ENCODE measurements around the gene PML. TPM values are rescaled to one million over a fixed set of nuclear protein-coding genes. Genes with fewer than 3 reads are reported as not detected.
A peak's percentile ranks its signal among the peaks of the same experiment; 100 is the strongest.

PML gene
- total RNA-seq, 4 donors from 2014 or later, result 24.1 to 75.1 (median 52.1) TPM

DNA sequence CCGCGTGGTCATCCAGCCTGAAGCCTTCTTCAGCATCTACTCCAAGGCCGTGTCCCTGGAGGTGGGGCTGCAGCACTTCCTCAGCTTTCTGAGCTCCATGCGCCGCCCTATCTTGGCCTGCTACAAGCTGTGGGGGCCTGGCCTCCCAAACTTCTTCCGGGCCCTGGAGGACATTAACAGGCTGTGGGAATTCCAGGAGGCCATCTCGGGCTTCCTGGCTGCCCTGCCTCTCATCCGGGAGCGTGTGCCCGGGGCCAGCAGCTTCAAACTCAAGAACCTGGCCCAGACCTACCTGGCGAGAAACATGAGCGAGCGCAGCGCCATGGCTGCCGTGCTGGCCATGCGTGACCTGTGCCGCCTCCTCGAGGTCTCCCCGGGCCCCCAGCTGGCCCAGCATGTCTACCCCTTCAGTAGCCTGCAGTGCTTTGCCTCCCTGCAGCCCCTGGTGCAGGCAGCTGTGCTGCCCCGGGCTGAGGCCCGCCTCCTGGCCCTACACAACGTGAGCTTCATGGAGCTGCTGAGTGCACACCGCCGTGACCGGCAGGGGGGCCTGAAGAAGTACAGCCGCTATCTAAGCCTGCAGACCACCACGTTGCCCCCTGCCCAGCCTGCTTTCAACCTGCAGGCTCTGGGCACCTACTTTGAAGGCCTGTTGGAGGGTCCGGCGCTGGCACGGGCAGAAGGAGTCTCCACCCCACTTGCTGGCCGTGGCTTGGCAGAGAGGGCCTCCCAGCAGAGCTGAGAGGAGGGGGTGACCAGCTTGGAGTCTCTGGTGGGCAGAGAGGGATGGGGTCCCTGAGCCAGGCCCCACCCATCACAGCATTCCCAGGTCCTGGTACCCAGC lies 50.0 kb downstream of the PML start:
- ATAC-seq, result peak; percentile 50
- no peak for TF ChIP-seq POLR2A (IDR thresholded peaks at IDR 0.05)
- H3K4me3 ChIP-seq, result no peak overlapping the region
- peak overlapping the region in 3 of 4 donors; percentile 53 to 70 (median 62) for H3K27ac ChIP-seq
- H3K36me3 ChIP-seq, result peaks cover 0 to 52% of the 10 kb centered on the region in 2 donors
- WGBS, 2 donors (ENCODE audit: low coverage in 1 of 2), result 88% methylated on average over 14 of the region's 31 CpGs; no CpG with 5 or more reads in 1 of the 2 donors
- no peaks in the 10 kb centered on the region for H3K27me3 ChIP-seq
- no peaks in the 10 kb centered on the region for H3K9me3 ChIP-seq
- H3K4me1 ChIP-seq, result peaks cover 0 to 61% (median 20%) of the 10 kb centered on the region in 3 donors

DNA sequence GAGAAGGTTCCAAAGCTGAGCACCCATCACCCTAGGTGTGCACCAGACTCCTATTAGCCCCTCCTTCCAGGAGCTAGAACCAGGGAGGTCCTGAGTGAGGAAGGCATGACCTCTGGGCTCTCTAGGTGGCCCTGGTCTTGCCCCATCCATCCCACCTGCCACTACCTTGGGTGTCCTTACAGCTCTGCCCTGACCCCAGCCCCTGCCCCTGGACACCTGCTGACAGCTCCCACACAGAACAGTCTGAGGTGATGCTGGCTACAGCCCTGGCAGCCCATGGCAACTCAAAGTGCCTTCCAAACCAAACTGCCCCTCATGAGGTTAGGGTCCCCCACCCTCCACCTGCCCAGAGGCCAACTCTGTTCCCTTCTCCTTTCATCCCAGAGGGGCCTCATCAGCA lies 50.7 kb downstream of the PML start:
- ATAC-seq, result no peak
- Histone ChIP-seq H3K27me3 (no peaks in the 10 kb centered on the region), H3K9me3 (no peaks in the 10 kb centered on the region), H3K36me3 (peaks cover 0 to 52% of the 10 kb centered on the region in 2 donors), H3K4me3 (no peak overlapping the region), H3K27ac (peak overlapping the region in 1 of 4 donors; percentile 70), H3K4me1 (peaks cover 0 to 59% (median 17%) of the 10 kb centered on the region in 3 donors)
- TF ChIP-seq, protein P1, sequence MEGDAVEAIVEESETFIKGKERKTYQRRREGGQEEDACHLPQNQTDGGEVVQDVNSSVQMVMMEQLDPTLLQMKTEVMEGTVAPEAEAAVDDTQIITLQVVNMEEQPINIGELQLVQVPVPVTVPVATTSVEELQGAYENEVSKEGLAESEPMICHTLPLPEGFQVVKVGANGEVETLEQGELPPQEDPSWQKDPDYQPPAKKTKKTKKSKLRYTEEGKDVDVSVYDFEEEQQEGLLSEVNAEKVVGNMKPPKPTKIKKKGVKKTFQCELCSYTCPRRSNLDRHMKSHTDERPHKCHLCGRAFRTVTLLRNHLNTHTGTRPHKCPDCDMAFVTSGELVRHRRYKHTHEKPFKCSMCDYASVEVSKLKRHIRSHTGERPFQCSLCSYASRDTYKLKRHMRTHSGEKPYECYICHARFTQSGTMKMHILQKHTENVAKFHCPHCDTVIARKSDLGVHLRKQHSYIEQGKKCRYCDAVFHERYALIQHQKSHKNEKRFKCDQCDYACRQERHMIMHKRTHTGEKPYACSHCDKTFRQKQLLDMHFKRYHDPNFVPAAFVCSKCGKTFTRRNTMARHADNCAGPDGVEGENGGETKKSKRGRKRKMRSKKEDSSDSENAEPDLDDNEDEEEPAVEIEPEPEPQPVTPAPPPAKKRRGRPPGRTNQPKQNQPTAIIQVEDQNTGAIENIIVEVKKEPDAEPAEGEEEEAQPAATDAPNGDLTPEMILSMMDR (IDR thresholded peaks at IDR 0.05), result no peak
- TF ChIP-seq EP300 (IDR thresholded peaks at IDR 0.05), result no peak
- no peak for TF ChIP-seq POLR2A (IDR thresholded peaks at IDR 0.05)
- no peak for TF ChIP-seq POLR2AphosphoS5 (IDR thresholded peaks at IDR 0.05)

- WGBS, 2 donors (ENCODE audit: low coverage in 1 of 2), result 86% methylated on average over 2 of the region's 7 CpGs; no CpG with 5 or more reads in 1 of the 2 donors
- no peaks in the 10 kb centered on the region for H3K9me3 ChIP-seq
- H3K27ac ChIP-seq, result peak overlapping the region in 1 of 4 donors; percentile 70
- H3K36me3 ChIP-seq, result peaks cover 0 to 52% of the 10 kb centered on the region in 2 donors
- no peak overlapping the region for H3K4me3 ChIP-seq
- TF ChIP-seq, protein P1 (IDR thresholded peaks at IDR 0.05), result no peak
- no peak for TF ChIP-seq POLR2A (IDR thresholded peaks at IDR 0.05)
- no peak for TF ChIP-seq POLR2AphosphoS5 (IDR thresholded peaks at IDR 0.05)
- TF ChIP-seq EP300 (IDR thresholded peaks at IDR 0.05), result no peak
- H3K4me1 ChIP-seq, result peaks cover 3 to 62% (median 16%) of the 10 kb centered on the region in 3 donors
- no peak for ATAC-seq
- no peaks in the 10 kb centered on the region for H3K27me3 ChIP-seq
These were observed 51.2 kb downstream of the PML start for GRCh38 chr15:74045636-74046274.

DNA sequence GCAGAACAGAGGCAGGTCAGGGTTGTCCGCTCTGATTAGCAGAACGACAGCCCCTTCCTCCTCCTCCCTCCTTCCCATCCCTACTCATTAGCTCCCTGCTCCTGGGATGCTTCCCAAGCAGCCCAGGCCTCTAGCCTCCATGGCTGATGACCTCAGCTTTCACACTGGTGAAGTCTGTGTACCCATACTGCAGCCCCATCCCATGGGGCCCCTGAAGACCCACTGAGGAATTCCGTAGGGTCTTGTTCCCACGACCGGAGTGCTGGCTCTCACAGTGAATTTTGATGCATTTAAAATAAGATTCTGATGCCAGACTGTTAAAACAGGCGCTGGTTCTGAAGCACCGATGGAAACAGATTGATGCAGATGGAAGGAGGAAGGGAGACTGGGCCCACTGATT lies 51.8 kb downstream of the PML start:
- Histone ChIP-seq H3K27ac (peak overlapping the region in 1 of 4 donors; percentile 23), H3K27me3 (no peaks in the 10 kb centered on the region), H3K4me3 (no peak overlapping the region), H3K9me3 (no peaks in the 10 kb centered on the region), H3K4me1 (peaks cover 6 to 65% (median 16%) of the 10 kb centered on the region in 3 donors), H3K36me3 (peaks cover 0 to 49% of the 10 kb centered on the region in 2 donors)
- 85 to 95% methylated on average over 3 to 4 of the region's 7 CpGs for WGBS, 2 donors (ENCODE audit: low coverage in 1 of 2)
- ATAC-seq, result no peak
- no peak for TF ChIP-seq POLR2A (IDR thresholded peaks at IDR 0.05)

DNA sequence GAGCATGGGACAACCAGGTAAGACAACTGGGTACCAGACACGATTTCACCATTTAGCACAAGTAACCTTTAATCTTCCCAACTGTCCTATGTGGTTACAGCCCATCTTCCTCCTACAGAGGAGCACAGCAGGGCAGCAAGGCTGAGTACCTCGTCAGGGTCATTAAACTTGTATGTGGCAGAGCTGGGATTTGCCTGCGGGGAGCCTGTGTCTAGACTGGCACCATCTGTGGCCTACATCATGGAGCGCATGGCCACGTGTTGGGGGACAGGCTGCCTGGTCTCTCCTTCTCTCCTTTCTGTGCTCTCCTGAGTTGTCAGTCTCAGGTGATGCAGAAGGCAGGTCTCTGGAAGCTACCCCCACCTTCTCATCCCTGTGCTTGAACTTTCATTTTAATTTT lies 55.6 kb downstream of the PML start:
- no peaks in the 10 kb centered on the region for H3K9me3 ChIP-seq
- WGBS, 2 donors (ENCODE audit: low coverage in 1 of 2), result 87 to 100% methylated on average over 1 to 5 of the region's 5 CpGs
- no peak overlapping the region for H3K4me3 ChIP-seq
- peaks cover 15 to 70% (median 25%) of the 10 kb centered on the region in 3 donors for H3K4me1 ChIP-seq
- H3K27me3 ChIP-seq, result no peaks in the 10 kb centered on the region
- peak overlapping the region in 3 of 4 donors; percentile 64 to 83 (median 80) for H3K27ac ChIP-seq
- TF ChIP-seq EP300 (IDR thresholded peaks at IDR 0.05) (no peak), POLR2A (IDR thresholded peaks at IDR 0.05) (no peak), POLR2AphosphoS5 (IDR thresholded peaks at IDR 0.05) (no peak)
- TF ChIP-seq, protein P1 (IDR thresholded peaks at IDR 0.05), result no peak
- peaks cover 0 to 10% of the 10 kb centered on the region in 2 donors for H3K36me3 ChIP-seq
- ATAC-seq, result no peak
